HG02678 (cell line): Measurements from ENCODE around the gene CDK5RAP2.

Source experiments
- ATAC-seq: cut with Tn5 transposase; IDR thresholded peaks from one replicate; pipeline ENCODE4 v1.9.1; 2021; ENCODE audit warnings: mild to moderate bottlenecking, moderate library complexity; ENCODE audit not compliant: unreplicated experiment

Gene CDK5RAP2

GRCh38 chr9:120386390-120387131 lies 193.4 kb downstream of the CDK5RAP2 start:
- ATAC-seq: no peak

DNA sequence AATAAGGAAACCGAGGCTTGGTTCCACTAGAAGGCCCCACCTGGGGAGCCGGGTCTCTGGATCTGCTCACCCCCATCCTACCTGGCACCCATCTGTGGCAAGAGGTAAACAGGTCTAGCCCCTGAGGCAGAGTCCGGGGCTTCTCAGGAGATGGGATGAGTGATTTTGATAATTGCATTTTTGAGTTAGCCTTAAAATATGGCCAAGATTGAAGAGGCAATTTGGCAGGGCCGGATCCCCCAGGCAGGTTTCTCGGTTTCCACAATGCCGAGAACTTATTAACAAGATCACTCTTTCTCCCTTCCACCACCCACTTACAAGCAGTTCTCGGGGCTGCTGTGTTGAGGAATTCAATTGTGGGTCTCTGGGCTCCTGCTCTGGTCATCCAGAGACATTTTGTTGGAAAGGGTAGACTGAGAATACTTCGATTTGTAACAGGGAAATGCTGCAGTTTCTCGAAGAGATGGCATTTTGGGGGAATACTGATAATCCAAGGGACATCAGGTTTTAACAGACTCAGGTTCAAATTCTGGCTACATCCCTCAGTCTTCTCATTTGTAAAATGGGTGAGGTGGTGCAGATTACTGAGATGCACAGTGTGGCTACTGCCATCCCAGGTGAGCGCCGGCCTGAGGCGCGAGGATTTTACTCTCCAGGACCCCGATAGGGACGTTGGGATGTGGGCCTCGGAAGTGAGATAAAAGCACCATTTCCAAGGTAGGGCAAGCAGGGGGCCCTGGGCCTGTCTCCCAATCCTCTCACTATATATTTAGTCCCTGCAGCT lies 194.2 kb downstream of the CDK5RAP2 start:
- no peak for ATAC-seq

GRCh38 chr9:120384925-120385272 lies 195.1 kb downstream of the CDK5RAP2 start:
- ATAC-seq: no peak

DNA sequence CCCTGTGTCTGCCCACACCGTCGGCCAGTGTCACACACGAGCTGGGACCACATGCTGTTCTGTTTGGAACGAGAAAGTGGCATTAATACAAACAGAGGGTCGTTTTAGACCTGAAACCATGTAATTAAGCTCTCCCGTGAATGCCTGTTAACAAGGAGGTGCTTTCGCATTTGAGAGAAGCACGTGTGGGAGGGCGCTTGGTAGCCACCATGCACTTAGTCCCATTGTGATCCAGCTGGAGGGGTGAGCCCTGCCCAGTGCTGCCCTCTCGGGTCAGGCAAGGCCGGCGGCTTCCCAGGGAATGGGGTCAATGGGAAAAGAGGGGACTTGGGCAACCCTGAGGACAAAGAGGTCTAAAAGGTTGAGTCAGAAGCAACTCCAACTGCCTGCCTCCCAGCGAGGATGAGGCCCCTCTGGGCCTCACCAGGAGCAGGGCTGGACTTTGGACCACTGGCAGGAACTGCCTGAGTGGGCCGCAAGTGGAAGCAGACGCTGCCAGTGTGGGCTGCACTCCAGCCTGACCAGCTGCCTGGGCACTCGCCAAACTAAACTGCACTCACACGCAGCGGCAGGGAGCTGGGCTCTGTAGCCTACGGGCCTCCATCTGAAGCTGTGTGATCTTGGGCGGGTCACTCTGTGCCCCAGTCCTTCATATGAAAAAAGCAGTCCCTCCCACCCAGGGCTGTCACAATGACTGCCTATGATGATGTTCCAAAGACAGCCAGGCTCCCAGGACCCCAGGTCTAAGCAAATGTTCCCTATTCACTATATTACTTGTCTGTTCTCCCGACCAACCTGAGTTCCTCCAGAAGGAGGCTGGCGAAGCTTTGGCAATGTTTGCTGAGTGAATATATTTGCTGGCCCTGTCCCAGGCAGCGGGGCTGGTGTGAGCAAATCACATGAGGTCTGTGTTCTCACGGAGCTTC lies 195.7 kb downstream of the CDK5RAP2 start:
- no peak for ATAC-seq

DNA sequence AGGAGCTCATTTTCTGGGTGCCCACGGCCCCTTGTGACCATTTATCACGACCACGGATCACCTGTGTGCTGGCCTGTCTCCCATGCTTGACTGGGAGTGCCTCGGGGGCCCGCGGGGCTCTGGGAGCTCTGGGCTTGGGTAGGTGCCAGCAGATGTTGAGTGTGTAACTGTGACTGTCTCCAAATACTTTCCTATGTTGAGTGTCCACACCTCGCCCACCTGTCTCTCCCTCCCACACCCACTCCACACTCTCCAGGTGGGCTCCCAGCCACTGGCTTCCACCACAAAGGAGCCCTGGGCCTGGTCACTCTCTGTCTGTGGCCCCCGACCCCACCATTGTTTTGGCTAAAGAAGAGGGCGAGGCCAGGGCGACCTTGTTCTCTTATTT lies 196.4 kb downstream of the CDK5RAP2 start:
- ATAC-seq: no peak

GRCh38 chr9:120382453-120382852 lies 197.5 kb downstream of the CDK5RAP2 start:
- no peak for ATAC-seq

- ATAC-seq: no peak
Observed at GRCh38 chr9:120381839-120382238, 198.1 kb downstream of the CDK5RAP2 start.

- ATAC-seq: no peak
Observed at GRCh38 chr9:120379611-120380010, 200.4 kb downstream of the CDK5RAP2 start.

DNA sequence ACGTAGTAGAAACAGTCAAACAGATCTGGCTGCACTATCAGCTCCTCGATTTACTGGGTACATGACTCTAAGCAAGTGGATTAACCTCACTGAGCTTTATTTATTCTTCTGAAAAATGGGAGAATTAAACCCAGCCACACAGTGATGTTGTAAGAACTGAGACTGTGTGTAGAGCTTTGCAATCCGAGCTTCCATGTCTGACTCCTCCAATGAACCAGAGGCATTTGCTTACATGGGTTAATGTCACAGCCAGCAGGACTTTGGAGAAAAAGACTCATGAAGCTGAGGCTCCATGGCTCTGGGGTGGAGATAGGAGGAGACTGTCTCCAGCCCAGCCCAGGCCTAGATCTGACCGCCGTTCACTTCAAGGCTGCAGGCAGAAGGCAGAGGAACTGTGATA lies 201.3 kb downstream of the CDK5RAP2 start:
- no peak for ATAC-seq

DNA sequence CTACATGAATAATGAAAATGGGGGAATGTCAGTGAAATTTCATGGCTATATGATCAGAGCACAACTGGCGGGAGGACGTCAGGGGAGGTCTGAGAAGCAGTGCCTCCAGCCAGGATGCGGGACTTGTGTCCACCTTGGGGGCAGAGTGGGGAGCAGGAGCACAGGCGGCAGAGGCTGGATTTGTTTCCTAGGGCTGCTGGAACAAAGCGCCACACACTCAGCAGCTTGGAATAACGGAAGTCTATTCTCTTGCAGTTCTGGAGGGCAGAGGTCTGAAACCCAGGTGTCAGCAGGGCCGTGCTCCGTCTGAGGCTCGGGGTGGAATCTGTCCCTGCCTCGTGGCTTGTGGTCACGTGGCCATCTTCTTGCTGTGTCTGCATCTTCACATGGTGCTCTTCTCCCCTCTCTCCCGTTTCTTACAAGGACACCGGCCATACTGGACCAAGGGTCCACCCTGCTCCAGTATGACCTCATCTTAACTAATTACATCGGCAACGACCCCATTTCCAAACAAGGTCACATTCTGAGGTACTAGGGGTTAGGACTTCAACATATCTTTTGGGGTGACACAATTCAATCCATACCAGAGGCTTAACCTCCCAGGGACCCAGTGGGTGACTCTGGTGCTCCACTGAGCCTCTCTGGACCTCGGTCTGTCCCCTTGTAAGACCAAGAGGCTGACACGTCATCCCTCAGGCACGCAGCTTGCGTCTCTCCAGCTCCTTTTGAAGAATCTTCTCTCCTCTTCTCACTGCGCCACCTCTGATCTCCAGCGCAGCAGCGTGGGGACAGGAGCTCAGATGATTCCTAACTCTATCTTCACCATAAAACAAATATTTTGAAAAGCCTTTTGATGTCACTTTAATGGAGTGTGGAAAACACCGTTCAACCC lies 202.5 kb downstream of the CDK5RAP2 start:
- ATAC-seq: no peak

DNA sequence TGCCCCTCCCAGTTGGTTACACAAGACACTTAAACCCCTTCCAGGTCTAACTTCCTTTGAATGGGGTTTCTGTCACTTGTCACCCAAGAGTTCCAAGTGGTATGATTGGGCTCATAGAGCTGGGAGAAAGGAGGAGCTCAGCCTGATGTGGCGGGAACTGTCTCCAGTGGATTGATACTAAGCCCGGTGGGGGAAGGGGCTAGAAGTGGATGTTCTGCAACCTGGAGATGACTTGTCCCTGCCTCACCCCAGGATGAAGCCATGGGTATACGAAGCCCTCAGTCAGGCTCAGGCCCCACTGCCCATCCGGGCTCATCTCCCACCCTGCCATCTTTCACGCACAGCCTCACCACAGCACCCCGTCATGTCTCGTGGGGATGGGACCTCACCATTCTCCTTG lies 203.9 kb downstream of the CDK5RAP2 start:
- ATAC-seq: no peak

DNA sequence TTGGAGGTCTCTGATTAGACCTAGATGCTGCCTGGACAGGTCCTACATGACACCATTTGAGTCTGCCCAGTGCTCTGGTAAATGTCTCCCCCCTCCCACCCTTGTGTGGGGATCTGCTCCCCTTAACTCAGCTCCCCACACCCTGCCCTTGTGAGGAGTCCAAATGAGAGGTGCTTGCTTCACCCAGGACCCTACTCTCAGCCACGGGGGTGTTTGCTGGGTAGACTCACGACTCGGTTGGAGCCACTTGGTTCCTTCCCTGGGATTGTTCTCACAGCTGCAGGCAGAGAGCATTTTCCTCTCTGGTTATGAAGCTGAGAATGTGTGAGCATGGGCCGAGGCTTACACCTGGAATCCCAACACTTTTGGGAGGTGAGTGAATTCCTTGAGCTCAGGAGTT lies 204.7 kb downstream of the CDK5RAP2 start:
- ATAC-seq: no peak

GRCh38 chr9:120374817-120375216 lies 205.2 kb downstream of the CDK5RAP2 start:
- no peak for ATAC-seq

- no peak for ATAC-seq
Observed at GRCh38 chr9:120374239-120374638, 205.7 kb downstream of the CDK5RAP2 start.

DNA sequence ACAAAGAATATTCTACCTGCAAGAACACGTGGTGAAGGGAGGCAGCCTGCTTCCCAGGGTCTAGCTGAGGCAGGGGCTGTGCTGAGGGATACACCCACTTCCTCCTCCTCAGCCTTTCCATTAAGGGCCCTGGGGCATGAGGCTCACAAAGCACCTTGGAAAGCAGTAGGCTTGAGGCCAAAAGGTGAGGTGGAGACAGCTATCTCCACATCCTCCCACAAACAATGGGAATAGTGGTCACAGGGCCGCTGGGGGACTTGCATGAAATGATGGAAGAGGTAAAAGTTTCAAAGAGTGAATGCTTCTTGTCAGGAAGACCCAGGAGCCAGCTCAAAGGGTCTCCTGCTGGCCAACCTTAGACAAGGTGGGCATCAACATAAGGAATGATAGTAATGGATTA lies 207.9 kb downstream of the CDK5RAP2 start:
- ATAC-seq: no peak

DNA sequence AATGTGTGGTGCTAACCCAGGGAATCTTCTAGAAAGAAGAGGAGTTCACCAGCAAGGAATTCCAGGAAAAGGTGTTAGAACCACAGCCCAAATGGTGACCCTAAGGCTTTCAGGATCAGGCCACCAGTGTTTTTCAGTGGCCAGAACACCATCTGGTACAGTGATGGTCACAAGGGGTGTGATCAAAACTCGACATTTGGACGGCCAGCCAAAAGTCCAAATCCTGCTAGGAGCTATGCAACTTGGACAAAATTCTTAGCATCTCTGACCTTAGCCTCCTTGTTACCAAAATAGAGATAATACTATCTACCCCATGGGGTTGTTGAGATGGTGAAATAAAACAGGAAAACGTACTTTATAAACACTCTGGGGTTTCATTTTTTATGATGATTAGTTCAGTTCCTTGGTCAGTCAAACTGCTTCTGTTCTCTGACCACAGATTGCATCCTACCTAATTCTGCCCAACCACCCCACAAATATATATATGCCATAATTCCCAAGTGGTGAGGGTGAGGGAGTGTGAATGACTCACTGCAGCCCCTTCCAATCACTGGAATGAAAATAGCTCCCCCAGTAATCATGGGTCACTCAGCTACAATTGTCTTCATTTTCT lies 210.3 kb downstream of the CDK5RAP2 start:
- ATAC-seq: no peak

GRCh38 chr9:120368799-120369198 lies 211.2 kb downstream of the CDK5RAP2 start:
- no peak for ATAC-seq

DNA sequence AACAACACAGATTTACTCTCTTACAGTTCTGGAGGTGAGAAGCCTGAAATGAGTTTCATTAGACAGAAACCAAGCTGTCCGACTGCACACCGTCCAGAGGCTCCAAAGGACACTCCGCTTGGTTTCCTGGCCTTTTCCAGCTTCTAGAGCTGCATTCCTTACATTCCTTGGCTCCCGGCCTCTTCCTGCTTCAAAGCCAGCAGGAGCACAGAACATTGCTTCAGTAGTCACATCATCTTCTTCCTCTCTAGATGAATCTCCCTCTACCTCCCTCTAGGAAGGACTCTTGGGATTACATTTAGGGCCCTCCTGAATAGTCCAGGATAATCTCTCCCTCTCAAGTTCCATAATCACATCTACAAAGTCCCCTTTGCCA lies 213.3 kb downstream of the CDK5RAP2 start:
- ATAC-seq: no peak

DNA sequence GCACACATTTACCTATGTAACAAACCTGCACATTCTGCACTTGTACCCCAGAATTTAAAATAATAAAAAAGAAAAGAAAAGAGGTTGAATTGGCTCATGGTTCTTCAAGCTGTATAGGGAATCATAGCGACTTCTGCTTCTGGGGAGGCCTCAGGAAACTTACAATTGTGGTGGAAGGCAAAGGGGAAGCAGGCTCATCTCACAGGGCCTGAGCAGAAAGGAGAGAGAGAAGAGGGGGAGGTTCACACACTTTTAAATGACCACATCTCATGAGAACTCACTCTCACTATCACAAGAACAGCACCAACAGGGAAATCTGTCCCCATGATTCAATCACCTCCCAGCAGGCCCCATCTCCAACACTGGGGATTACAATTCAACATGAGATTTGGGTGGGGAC lies 214.6 kb downstream of the CDK5RAP2 start:
- no peak for ATAC-seq

- no peak for ATAC-seq
Observed at GRCh38 chr9:120363697-120364096, 216.3 kb downstream of the CDK5RAP2 start.
